Peyer's patch (tissue), 4 donors: ENCODE measurements around the gene COPS9. TPM values are rescaled to one million over a fixed set of nuclear protein-coding genes. Genes with fewer than 3 reads are reported as not detected.

Source experiments
- DNase-seq, 3 donors: peaks; one replicate each; pipeline ENCODE4 v3.0.0-alpha.2; 2017 to 2019
- H3K27ac ChIP-seq, 4 donors: fragments of 200-600 bp; sonication (generic); one replicate each; pipeline ENCODE4 v1.5.1; 2016 to 2019
- H3K27me3 ChIP-seq, 2 donors: fragments of 200-600 bp; sonication (generic); one replicate each; pipeline ENCODE4 v1.5.1; 2019
- H3K36me3 ChIP-seq, 3 donors: fragments of 200-600 bp; sonication (generic); one replicate each; pipeline ENCODE4 v1.5.1; 2016 to 2019
- H3K4me1 ChIP-seq, 4 donors: fragments of 200-600 bp; sonication (generic); one replicate each; pipeline ENCODE4 v1.5.1; 2016 to 2019
- H3K4me3 ChIP-seq, 4 donors: fragments of 200-600 bp; sonication (generic); 1 replicate in 3 of 4; 2 replicates in 1 of 4; pipeline ENCODE4 v1.5.1; 2016 to 2019; ENCODE audit warnings: mild to moderate bottlenecking in 1 of 4
- H3K9me3 ChIP-seq, 4 donors: fragments of 200-600 bp; sonication (generic); one replicate each; pipeline ENCODE4 v1.5.1; 2016 to 2019; ENCODE audit warnings: mild to moderate bottlenecking in 1 of 4
- CTCF ChIP-seq, 6 experiments: fragments of 450-650 bp in 4 of 6; fragments of 200-600 bp in 2 of 6; sonication (generic) in 1 of 6; IDR thresholded peaks; one replicate each; pipeline ENCODE4 v1.5.1; 2017 to 2019; ENCODE audit warnings: antibody characterized with exemption in 6 of 6, mild to moderate bottlenecking in 3 of 6, moderate library complexity in 1 of 6
- POLR2A ChIP-seq, 2 donors: fragments of 450-650 bp; IDR thresholded peaks; one replicate each; pipeline ENCODE4 v1.5.1; 2017; ENCODE audit warnings: antibody characterized with exemption in 2 of 2, mild to moderate bottlenecking in 2 of 2, moderate library complexity in 2 of 2
- total RNA-seq, 4 donors: library from RNA; depleted of rRNA; stranded (reverse); fragments of >200 nt; gene quantifications; one replicate each; pipeline ENCODE4 v1.1.0, GENCODE V29; 2016

COPS9 gene
- total RNA-seq, 4 donors from 2014 or later, result 57.3 to 113 (median 104) TPM

- H3K27me3 ChIP-seq, result no peaks in the 10 kb centered on the region
- peak in 1 of 3 donors; percentile 30 for DNase-seq
- H3K4me1 ChIP-seq, result peaks cover 0 to 15% (median 7%) of the 10 kb centered on the region in 4 donors
- H3K4me3 ChIP-seq, result no peak overlapping the region
- H3K27ac ChIP-seq, result no peak overlapping the region
- peaks cover 0 to 42% (median 0%) of the 10 kb centered on the region in 3 donors for H3K36me3 ChIP-seq
- TF ChIP-seq CTCF (IDR thresholded peaks at IDR 0.05) (no peak), POLR2A (IDR thresholded peaks at IDR 0.05) (no peak)
- no peaks in the 10 kb centered on the region for H3K9me3 ChIP-seq
These were observed 1.6 kb downstream of the COPS9 start for GRCh38 chr2:240134466-240134865.

- H3K27ac ChIP-seq, result no peak overlapping the region
- DNase-seq, result no peak
- H3K4me3 ChIP-seq, result no peak overlapping the region
- no peaks in the 10 kb centered on the region for H3K27me3 ChIP-seq
- H3K4me1 ChIP-seq, result peaks cover 0 to 15% (median 7%) of the 10 kb centered on the region in 4 donors
- H3K9me3 ChIP-seq, result no peaks in the 10 kb centered on the region
- TF ChIP-seq CTCF (IDR thresholded peaks at IDR 0.05) (no peak), POLR2A (IDR thresholded peaks at IDR 0.05) (no peak)
- peaks cover 0 to 52% (median 0%) of the 10 kb centered on the region in 3 donors for H3K36me3 ChIP-seq
These were observed 2.7 kb downstream of the COPS9 start for GRCh38 chr2:240133401-240133800.

- DNase-seq, result no peak
- no peak overlapping the region for H3K27ac ChIP-seq
- TF ChIP-seq POLR2A (IDR thresholded peaks at IDR 0.05) (no peak), CTCF (IDR thresholded peaks at IDR 0.05) (no peak)
- H3K27me3 ChIP-seq, result no peaks in the 10 kb centered on the region
- H3K36me3 ChIP-seq, result peaks cover 0 to 59% (median 0%) of the 10 kb centered on the region in 3 donors
- no peaks in the 10 kb centered on the region for H3K9me3 ChIP-seq
- H3K4me3 ChIP-seq, result no peak overlapping the region
- H3K4me1 ChIP-seq, result peaks cover 0 to 15% (median 7%) of the 10 kb centered on the region in 4 donors
These were observed 3.5 kb downstream of the COPS9 start for GRCh38 chr2:240132651-240132980.

- Histone ChIP-seq H3K9me3 (no peaks in the 10 kb centered on the region), H3K4me1 (peaks cover 0 to 15% (median 7%) of the 10 kb centered on the region in 4 donors), H3K36me3 (peaks cover 0 to 63% (median 0%) of the 10 kb centered on the region in 3 donors), H3K27ac (no peak overlapping the region), H3K4me3 (no peak overlapping the region), H3K27me3 (no peaks in the 10 kb centered on the region)
- TF ChIP-seq POLR2A (IDR thresholded peaks at IDR 0.05) (no peak), CTCF (IDR thresholded peaks at IDR 0.05) (no peak)
- peak in 2 of 3 donors; percentile 37 to 41 for DNase-seq
These were observed 4.0 kb downstream of the COPS9 start for GRCh38 chr2:240131941-240132650.

GRCh38 chr2:240131296-240131695 lies 4.8 kb downstream of the COPS9 start:
- Histone ChIP-seq H3K27me3 (no peaks in the 10 kb centered on the region), H3K4me1 (peaks cover 0 to 11% (median 7%) of the 10 kb centered on the region in 4 donors), H3K36me3 (peaks cover 0 to 63% (median 0%) of the 10 kb centered on the region in 3 donors), H3K27ac (no peak overlapping the region), H3K9me3 (no peaks in the 10 kb centered on the region), H3K4me3 (no peak overlapping the region)
- peak in 2 of 3 donors; percentile 30 to 36 for DNase-seq
- TF ChIP-seq CTCF (IDR thresholded peaks at IDR 0.05) (no peak), POLR2A (IDR thresholded peaks at IDR 0.05) (no peak)
